NCI-H146 treated with DMSO at 0.1 percent for 48 hours (cell line): ENCODE measurements around the gene PPP4R1.
"Not testable (repeated sequence)": the region's sequence is repeated elsewhere in the genome, so short reads cannot be mapped to it uniquely, and the experiment has no call there.

Experiments used
- DNase-seq: peaks from one replicate; lab custom pipeline; 2025; ENCODE audit not compliant: unreplicated experiment; lab: John Stamatoyannopoulos, UW

The PPP4R1 gene, protein sequence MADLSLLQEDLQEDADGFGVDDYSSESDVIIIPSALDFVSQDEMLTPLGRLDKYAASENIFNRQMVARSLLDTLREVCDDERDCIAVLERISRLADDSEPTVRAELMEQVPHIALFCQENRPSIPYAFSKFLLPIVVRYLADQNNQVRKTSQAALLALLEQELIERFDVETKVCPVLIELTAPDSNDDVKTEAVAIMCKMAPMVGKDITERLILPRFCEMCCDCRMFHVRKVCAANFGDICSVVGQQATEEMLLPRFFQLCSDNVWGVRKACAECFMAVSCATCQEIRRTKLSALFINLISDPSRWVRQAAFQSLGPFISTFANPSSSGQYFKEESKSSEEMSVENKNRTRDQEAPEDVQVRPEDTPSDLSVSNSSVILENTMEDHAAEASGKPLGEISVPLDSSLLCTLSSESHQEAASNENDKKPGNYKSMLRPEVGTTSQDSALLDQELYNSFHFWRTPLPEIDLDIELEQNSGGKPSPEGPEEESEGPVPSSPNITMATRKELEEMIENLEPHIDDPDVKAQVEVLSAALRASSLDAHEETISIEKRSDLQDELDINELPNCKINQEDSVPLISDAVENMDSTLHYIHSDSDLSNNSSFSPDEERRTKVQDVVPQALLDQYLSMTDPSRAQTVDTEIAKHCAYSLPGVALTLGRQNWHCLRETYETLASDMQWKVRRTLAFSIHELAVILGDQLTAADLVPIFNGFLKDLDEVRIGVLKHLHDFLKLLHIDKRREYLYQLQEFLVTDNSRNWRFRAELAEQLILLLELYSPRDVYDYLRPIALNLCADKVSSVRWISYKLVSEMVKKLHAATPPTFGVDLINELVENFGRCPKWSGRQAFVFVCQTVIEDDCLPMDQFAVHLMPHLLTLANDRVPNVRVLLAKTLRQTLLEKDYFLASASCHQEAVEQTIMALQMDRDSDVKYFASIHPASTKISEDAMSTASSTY

DNA sequence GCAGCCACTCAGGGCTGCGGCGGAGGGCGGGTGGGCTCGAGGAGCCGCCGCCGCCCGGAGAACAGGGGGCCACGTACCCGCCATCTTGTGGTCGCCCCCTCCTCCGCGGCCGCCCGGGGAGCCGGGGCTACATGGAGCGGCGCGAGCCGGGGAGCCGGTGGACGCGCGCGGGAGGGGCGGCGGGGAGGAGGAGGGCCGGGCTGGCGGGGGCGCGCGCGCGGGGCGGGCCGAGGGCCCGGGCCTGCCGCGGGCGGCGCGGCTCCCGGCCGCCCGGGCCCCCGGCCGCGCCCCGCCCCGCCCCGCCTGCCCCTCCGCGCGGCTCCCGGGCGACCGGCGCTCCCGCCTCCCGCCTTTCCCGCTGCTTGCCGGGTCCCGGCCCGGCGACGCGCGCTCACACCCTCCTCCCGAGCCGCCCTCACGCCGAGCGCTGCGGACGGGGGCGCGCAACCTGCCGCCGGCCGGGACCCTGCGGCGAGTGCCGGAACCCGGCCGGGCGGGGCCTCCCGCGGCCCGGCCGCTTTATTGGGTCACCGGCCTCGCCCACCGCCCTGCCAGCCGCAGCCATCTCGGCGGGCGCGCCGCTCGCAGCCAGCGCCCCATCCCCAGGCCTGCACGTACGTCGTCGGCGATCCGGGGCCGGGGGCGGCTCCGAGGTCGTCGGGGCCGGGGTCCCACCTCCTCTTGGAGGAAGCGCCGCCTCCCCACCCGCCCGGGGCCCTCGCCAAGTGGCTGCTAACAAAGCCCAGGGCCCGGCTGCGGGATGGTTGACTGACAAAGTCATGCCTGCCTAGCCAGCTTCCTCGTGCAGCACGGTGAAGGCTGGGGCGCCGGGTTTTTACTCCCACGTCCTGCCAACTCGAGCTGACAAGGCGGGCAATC is at the start of gene PPP4R1:
Gene PPP4R1, minus strand, starts transcription at position 159 of the 879 bp plus-strand sequence. Its CDS starts 75 bp downstream, at position 84.
- peak; percentile 60 for DNase-seq

DNA sequence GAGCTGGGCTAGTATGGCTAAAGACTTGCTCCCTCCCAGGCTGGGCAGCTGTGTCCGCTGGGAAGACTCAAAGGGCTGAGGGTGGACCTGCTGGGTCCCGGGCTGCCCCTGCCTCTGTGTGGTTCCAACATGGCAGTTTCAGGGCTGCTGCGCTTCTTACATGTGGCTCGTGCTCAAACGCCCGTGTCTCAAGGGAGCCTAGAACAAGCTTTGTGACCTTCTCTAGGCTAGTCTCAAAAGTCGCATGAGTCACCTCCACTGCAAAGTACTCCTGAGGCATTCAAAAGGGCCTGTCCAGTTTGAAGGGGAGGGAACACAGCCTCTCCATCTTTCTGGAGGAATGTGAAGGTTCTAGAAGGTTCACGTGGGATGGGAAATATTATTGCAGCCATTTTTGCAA is 49.0 kb upstream of the PPP4R1 start:
- no peak for DNase-seq

- DNase-seq, result no peak
Observed at GRCh38 chr18:9661564-9661963, 47.2 kb upstream of the PPP4R1 start.

GRCh38 chr18:9659499-9660375 is 45.4 kb upstream of the PPP4R1 start:
- DNase-seq, result no peak

- no peak for DNase-seq
Observed at GRCh38 chr18:9658087-9658641, 43.8 kb upstream of the PPP4R1 start.

- DNase-seq, result no peak
Observed at GRCh38 chr18:9655232-9655767, 40.9 kb upstream of the PPP4R1 start.

- DNase-seq, result peak; percentile 45
Observed at GRCh38 chr18:9653390-9653789, 39.0 kb upstream of the PPP4R1 start.

DNA sequence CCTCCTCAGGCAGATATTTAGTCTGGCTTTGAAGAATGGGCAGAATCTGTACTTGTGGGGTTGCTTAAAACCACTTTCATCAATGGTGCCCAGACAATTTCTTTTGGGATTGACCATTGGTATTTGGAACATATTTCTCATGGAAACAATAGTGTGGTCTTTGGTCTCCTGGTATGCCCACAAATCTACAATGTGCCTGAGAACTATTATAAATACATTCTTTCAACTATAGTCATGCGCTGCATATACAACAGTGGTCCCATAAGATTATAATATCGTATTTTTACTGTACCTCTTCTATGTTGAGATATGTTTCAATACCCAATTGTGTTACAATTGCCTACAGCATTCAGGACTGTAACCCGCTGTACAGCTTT is 34.8 kb upstream of the PPP4R1 start:
- DNase-seq, result no peak

- DNase-seq, result no peak
Observed at GRCh38 chr18:9648431-9649163, 34.2 kb upstream of the PPP4R1 start.

DNA sequence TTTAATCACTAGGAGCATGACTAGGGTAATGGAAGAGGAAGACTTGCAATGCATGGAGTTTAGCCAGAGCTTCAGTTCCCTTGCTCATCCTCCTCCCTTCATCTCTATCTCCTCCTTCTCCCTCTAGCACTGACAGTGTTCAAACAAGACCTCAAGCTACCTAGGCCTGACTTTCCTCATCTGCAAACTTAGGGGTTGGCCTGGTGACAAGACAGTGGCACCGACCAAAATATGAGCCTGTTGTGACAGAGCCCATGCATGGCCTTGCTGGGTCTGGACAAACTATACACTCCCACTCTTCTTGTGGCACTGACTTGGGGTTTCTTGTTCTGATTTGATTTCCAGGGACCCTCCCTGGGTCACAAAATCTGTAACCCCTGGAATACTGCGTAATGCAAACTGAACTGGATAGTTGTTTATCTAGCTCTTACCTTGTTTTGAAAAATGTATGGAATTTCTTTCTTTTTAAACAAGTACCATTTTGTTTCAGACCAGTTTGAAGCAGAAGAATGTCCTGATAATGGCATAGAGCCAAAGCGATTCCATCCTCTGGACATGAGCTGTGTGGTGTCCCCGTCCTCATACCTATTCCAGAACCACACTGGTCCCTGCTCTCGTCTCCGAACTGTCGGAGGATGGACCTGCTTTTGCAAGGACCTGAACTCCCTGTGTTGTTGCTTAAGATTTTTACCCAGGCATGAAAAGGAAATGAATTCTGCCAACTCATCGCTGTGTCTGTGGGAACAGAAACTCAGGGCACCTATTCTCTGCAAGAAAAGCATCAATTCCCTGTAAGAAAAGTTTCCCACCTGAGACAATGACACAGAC is 33.4 kb upstream of the PPP4R1 start:
- DNase-seq, result no peak

- DNase-seq, result no peak
Observed at GRCh38 chr18:9643549-9643948, 29.2 kb upstream of the PPP4R1 start.

DNA sequence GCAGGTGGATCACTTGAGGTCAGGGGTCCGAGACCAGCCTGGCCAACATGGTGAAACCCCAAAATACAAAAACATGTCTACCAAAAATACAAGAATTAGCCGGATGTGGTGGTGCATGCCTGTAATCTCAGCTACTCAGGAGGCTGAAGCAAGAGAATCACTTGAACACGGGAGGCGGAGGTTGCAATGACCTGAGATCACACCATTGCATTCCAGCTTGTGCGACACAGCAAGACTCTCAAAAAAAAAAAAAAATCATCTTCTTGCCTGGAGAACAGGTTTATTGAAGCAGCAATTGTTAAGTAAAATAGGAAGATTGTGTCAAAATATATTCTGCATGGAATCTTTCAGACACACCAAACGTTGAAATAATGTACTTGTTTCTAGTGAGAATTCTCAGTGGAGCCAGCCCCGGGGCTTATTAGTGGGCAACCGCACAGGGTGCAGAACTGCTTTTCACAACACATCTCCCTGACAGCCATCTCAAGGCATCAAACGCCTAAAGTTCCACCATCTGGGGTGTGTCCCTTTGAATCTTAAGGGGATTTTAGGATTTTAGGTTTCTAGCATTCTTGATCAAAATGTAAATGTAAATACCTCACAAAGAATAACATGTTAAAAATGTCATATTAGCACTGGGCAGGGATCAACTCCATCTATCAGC is 28.6 kb upstream of the PPP4R1 start:
- DNase-seq, result no peak

DNA sequence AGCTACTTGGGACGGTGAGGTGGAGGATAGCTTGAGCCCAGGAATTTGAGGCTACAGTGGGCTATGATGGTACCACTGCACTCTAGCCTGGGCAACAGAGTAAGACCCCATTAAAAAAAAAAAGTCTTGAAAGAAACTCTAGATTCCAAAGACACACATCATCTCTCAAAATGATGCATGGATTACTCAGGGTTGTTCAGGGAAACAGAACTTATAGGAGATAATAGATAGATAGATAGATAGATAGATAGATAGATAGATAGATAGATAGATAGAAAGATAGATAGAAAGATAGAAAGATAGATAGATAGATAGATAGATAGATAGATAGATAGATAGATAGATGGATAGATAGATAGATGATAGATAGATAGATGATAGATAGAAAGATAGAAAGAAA is 26.7 kb upstream of the PPP4R1 start:
- DNase-seq, result not testable (repeated sequence)

GRCh38 chr18:9638886-9639285 is 24.5 kb upstream of the PPP4R1 start:
- peak; percentile 99 for DNase-seq

DNA sequence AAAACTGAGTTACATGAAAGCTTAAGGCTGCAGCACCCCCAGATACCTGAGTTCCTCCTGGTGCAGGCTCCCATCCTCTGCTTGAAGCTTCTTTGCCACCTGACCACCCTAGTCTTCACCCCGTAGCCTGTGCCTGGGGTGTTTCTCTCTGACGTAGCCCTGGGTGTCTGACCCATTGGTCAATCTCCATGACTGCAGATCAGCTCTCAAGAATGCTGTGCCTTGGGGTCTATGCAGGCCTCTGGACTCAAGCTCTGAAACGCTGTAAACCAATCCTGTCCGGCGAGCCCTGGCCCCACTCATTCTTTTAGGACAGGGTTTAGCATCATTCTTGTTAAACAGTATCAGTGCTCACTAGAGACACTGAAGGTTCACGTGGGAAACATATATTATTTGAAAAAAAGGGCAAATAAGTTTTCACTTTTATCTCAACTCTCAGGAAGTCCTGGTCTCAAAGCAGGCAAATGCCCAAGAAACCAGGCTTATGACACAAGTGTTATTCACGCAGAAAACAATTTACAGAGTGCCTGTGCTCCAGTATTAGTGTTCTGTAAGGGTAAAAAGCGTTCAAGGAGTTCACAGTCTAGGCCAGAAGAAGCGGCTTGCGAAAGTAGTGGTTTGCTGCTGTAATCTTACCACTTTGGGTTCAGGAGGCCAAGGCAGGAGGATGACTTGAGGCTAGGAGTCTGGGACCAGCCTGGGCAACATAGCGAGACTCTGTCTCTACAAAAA is 22.8 kb upstream of the PPP4R1 start:
- no peak for DNase-seq

- DNase-seq, result no peak
Observed at GRCh38 chr18:9634856-9635255, 20.5 kb upstream of the PPP4R1 start.
